GM21360 (cell line): ENCODE results near the gene PGM5.

Experiments
- ATAC-seq: cut with Tn5 transposase; IDR thresholded peaks from one replicate; pipeline ENCODE4 v1.9.1; 2021; ENCODE audit warnings: mild to moderate bottlenecking, moderate library complexity; ENCODE audit not compliant: unreplicated experiment

PGM5 gene

GRCh38 chr9:68431307-68431706, 74.9 kb downstream of the PGM5 start:
- ATAC-seq = no peak

GRCh38 chr9:68433531-68434110, 77.2 kb downstream of the PGM5 start:
- ATAC-seq = no peak

- no peak for ATAC-seq
Observed at GRCh38 chr9:68437785-68438184, 81.4 kb downstream of the PGM5 start.

GRCh38 chr9:68443624-68444023, 87.2 kb downstream of the PGM5 start:
- no peak for ATAC-seq

GRCh38 chr9:68446836-68447235, 90.4 kb downstream of the PGM5 start:
- ATAC-seq = no peak

GRCh38 chr9:68447611-68448010, 91.2 kb downstream of the PGM5 start:
- no peak for ATAC-seq

GRCh38 chr9:68454579-68455334, 98.3 kb downstream of the PGM5 start:
- no peak for ATAC-seq

- no peak for ATAC-seq
Observed at GRCh38 chr9:68455451-68455850, 99.0 kb downstream of the PGM5 start.

GRCh38 chr9:68457803-68458202, 101.4 kb downstream of the PGM5 start:
- no peak for ATAC-seq

- ATAC-seq = no peak
Observed at GRCh38 chr9:68458918-68459317, 102.5 kb downstream of the PGM5 start.

- ATAC-seq = no peak
Observed at GRCh38 chr9:68462105-68462775, 105.8 kb downstream of the PGM5 start.

GRCh38 chr9:68470067-68470466, 113.7 kb downstream of the PGM5 start:
- ATAC-seq = no peak

GRCh38 chr9:68470634-68471033, 114.2 kb downstream of the PGM5 start:
- ATAC-seq = no peak

- no peak for ATAC-seq
Observed at GRCh38 chr9:68472119-68472518, 115.7 kb downstream of the PGM5 start.

GRCh38 chr9:68473790-68474189, 117.4 kb downstream of the PGM5 start:
- ATAC-seq = no peak

- ATAC-seq = no peak
Observed at GRCh38 chr9:68476422-68476821, 120.0 kb downstream of the PGM5 start.

- ATAC-seq = no peak
Observed at GRCh38 chr9:68476847-68477246, 120.4 kb downstream of the PGM5 start.

GRCh38 chr9:68480807-68481206, 124.4 kb downstream of the PGM5 start:
- no peak for ATAC-seq

- no peak for ATAC-seq
Observed at GRCh38 chr9:68482548-68482947, 126.1 kb downstream of the PGM5 start.

- ATAC-seq = no peak
Observed at GRCh38 chr9:68488126-68488525, 131.7 kb downstream of the PGM5 start.

- ATAC-seq = no peak
Observed at GRCh38 chr9:68489646-68490045, 133.2 kb downstream of the PGM5 start.

- no peak for ATAC-seq
Observed at GRCh38 chr9:68492806-68493205, 136.4 kb downstream of the PGM5 start.
